Endothelial cell of umbilical vein (primary cell): ENCODE data around the gene SRBD1. TPM values are rescaled to one million over a fixed set of nuclear protein-coding genes. Genes with fewer than 3 reads are reported as not detected.

Source experiments
- BruUV-seq: library from RNA; stranded (reverse); fragments of 400-500 nt; replicated peaks from 2 replicates; lab custom pipeline; 2021; lab: Mats Ljungman, UMichigan
- CTCF ChIA-PET: fragments of 300-600, 350-600 bp; sonication (Branson Sonifier 250); formaldehyde crosslinking; loops from one replicate; lab custom pipeline; 2021; ENCODE audit warnings: antibody characterized with exemption, inconsistent platforms; lab: Charles Lee
- POLR2A ChIA-PET: fragments of 300-600, 350-600 bp; sonication (Branson Sonifier 250); formaldehyde crosslinking; loops from one replicate; lab custom pipeline; 2021; ENCODE audit warnings: antibody characterized with exemption, inconsistent platforms; lab: Charles Lee
- DNase-seq: peaks from one replicate; pipeline ENCODE4 v3.0.0-alpha.2; 2011; ENCODE audit warnings: low read depth, low spot score
- FAIRE-seq: peaks from 2 replicates; lab custom pipeline; 2011; peaks lifted over from hg19 to GRCh38; lab: Jason Lieb, UNC
- H2AFZ ChIP-seq: 2 replicates; pipeline ENCODE4 v1.6.0; 2012; ENCODE audit warnings: low read depth, low read length, control low read depth, inconsistent platforms
- H3K27ac ChIP-seq: 2 replicates; pipeline ENCODE4 v1.5.1; 2011; ENCODE audit warnings: low read depth, mild to moderate bottlenecking, control low read depth, low read length, moderate library complexity; ENCODE audit not compliant: insufficient read depth
- H3K27me3 ChIP-seq, 2 experiments: 2 replicates each; pipeline versions ENCODE4 v1.6.0 to v1.6.1; 2011; ENCODE audit warnings: low read length in 2 of 2, mixed read lengths in 1 of 2; ENCODE audit not compliant: control insufficient read depth in 2 of 2, insufficient read depth in 2 of 2
- H3K36me3 ChIP-seq, 2 experiments: 2 replicates in 1 of 2; 3 replicates in 1 of 2; pipeline ENCODE4 v1.5.1; 2011; ENCODE audit warnings: low read length in 2 of 2, mild to moderate bottlenecking in 1 of 2, moderate library complexity in 1 of 2; ENCODE audit not compliant: control insufficient read depth in 2 of 2, insufficient read depth in 2 of 2; ENCODE audit errors: extremely low read depth in 1 of 2
- H3K4me1 ChIP-seq: 3 replicates; pipeline ENCODE4 v1.5.1; 2011; ENCODE audit warnings: mild to moderate bottlenecking, low read length; ENCODE audit not compliant: control insufficient read depth, insufficient read depth; ENCODE audit errors: extremely low read depth
- H3K4me2 ChIP-seq: 2 replicates; pipeline ENCODE4 v1.6.1; 2011; ENCODE audit warnings: low read length, control low read depth, mixed read lengths; ENCODE audit not compliant: insufficient read depth
- H3K4me3 ChIP-seq, 3 experiments: fragments of 200-600 bp in 1 of 3; sonication (generic), shearing (Covaris generic) in 1 of 3; replicated peaks in 1 of 3; 2 replicates each; pipeline ENCODE4 v1.5.1; 2011 to 2016; ENCODE audit warnings: control low read depth in 3 of 3, low read length in 3 of 3, mild to moderate bottlenecking in 2 of 3, inconsistent platforms in 1 of 3, low read depth in 1 of 3, moderate library complexity in 1 of 3; ENCODE audit not compliant: insufficient read depth in 1 of 3
- H3K79me2 ChIP-seq: 2 replicates; pipeline ENCODE4 v1.6.0; 2012; ENCODE audit warnings: low read length, inconsistent platforms; ENCODE audit not compliant: control insufficient read depth, insufficient read depth
- H3K9ac ChIP-seq: replicated peaks from 2 replicates; pipeline ENCODE3; 2011; ENCODE audit warnings: low read length, control low read depth; ENCODE audit not compliant: insufficient read depth; ENCODE audit errors: extremely low read depth
- H3K9me1 ChIP-seq: replicated peaks from 3 replicates; pipeline ENCODE4 v1.6.0; 2011; ENCODE audit warnings: mild to moderate bottlenecking, low read length; ENCODE audit not compliant: control insufficient read depth, insufficient read depth; ENCODE audit errors: extremely low read depth
- H3K9me3 ChIP-seq: replicated peaks from 2 replicates; pipeline ENCODE4 v1.5.1; 2012; ENCODE audit warnings: low read length, inconsistent platforms; ENCODE audit not compliant: control insufficient read depth, insufficient read depth
- H4K20me1 ChIP-seq: replicated peaks from 2 replicates; pipeline ENCODE3; 2011; ENCODE audit warnings: mild to moderate bottlenecking, low read length; ENCODE audit not compliant: control insufficient read depth, insufficient read depth; ENCODE audit errors: extremely low read depth
- CTCF ChIP-seq, 2 donors: IDR thresholded peaks; 1 replicate in 1 of 2; 2 replicates in 1 of 2; pipeline ENCODE4 v1.5.1; 2011; ENCODE audit warnings: low read length in 2 of 2, mild to moderate bottlenecking in 2 of 2, moderate library complexity in 2 of 2, control low read depth in 1 of 2, inconsistent platforms in 1 of 2, low read depth in 1 of 2; ENCODE audit not compliant: insufficient read depth in 1 of 2; ENCODE audit errors: extremely low read depth in 1 of 2
- EZH2 ChIP-seq: IDR thresholded peaks from 2 replicates; pipeline ENCODE4 v1.6.1; 2012; ENCODE audit warnings: borderline replicate concordance, low read depth, mild to moderate bottlenecking, moderate library complexity, low read length, inconsistent platforms; ENCODE audit not compliant: severe bottlenecking
- FOS ChIP-seq: IDR thresholded peaks from 2 replicates; pipeline ENCODE4 v1.6.1; 2011; ENCODE audit warnings: mild to moderate bottlenecking, low read length, moderate library complexity, borderline replicate concordance; ENCODE audit not compliant: insufficient read depth
- GATA2 ChIP-seq: IDR thresholded peaks from 2 replicates; pipeline ENCODE4 v1.7.0; 2011; ENCODE audit warnings: low read depth, mild to moderate bottlenecking, moderate library complexity, mixed read lengths, low read length; ENCODE audit not compliant: insufficient read length, insufficient read depth
- JUN ChIP-seq: IDR thresholded peaks from 2 replicates; pipeline ENCODE4 v1.6.1; 2011; ENCODE audit warnings: borderline replicate concordance, low read depth; ENCODE audit not compliant: insufficient read length, insufficient read depth
- MYC ChIP-seq: IDR thresholded peaks from one replicate; pipeline ENCODE4 v1.6.1; 2011; ENCODE audit warnings: mild to moderate bottlenecking, low read depth, low read length
- POLR2A ChIP-seq: IDR thresholded peaks from 2 replicates; pipeline ENCODE4 v1.6.1; 2012; ENCODE audit warnings: low read depth, mild to moderate bottlenecking, control low read depth, low read length
- POLR2AphosphoS5 ChIP-seq: IDR thresholded peaks from 2 replicates; pipeline ENCODE4 v1.6.1; 2012; ENCODE audit warnings: low read depth, mild to moderate bottlenecking, control low read depth, low read length, moderate library complexity; ENCODE audit not compliant: insufficient read depth
- dilution Hi-C: fragments of 300-500 bp; cut with MboI; formaldehyde crosslinking; loops from one replicate; pipeline ENCODE4 v1.15.0; 2019; ENCODE audit warnings: low sequenced_read_pairs; ENCODE audit not compliant: extremely low pct_ligation_motif_present
- intact Hi-C: fragments of 100-400 bp; cut with micrococcal nuclease; formaldehyde crosslinking; loops from one replicate; pipeline ENCODE4 v1.10.0; 2022
- polyA plus RNA-seq, 4 experiments: library from polyadenylated mRNA; depleted of rRNA in 3 of 4; stranded (reverse) in 3 of 4; unstranded in 1 of 4; fragments of >200 nt; gene quantifications; 2 replicates each; pipeline versions ENCODE4 v1.2.1 to v1.2.3, GENCODE V29; 2011 to 2012; ENCODE audit warnings: missing spikeins in 1 of 4
- total RNA-seq: library from RNA; stranded (reverse); gene quantifications from 2 replicates; pipeline ENCODE4 v1.2.3, GENCODE V29; 2021
- TF ChIP-seq, protein P1 (sequence below): IDR thresholded peaks from 2 replicates; pipeline ENCODE4 v1.6.1; 2011; ENCODE audit not compliant: insufficient read depth, insufficient read length

The SRBD1 gene
- total and polyA plus RNA-seq, 2 donors (not counting 3 experiments of a cell fraction or from before 2014, with no cell fraction given): 3.7 to 12.5 TPM

GRCh38 chr2:45533771-45534170 lies 77.3 kb downstream of the SRBD1 start:
- ChIA-PET POLR2A (no interaction called here), CTCF (no interaction called here)
- dilution Hi-C loops: no loop called here
- Histone ChIP-seq H3K79me2 (no peaks in the 10 kb centered on the region), H3K4me3 (no peak overlapping the region), H3K9me1 (no peaks in the 10 kb centered on the region), H3K9ac (no peak overlapping the region), H3K36me3 (no peaks in the 10 kb centered on the region), H3K4me1 (no peaks in the 10 kb centered on the region), H4K20me1 (no peaks in the 10 kb centered on the region), H3K27ac (no peak overlapping the region), H3K27me3 (no peaks in the 10 kb centered on the region), H3K4me2 (no peak overlapping the region), H3K9me3 (no peaks in the 10 kb centered on the region), H2AFZ (no peak overlapping the region)
- no peak for FAIRE-seq
- TF ChIP-seq JUN: no peak
- TF ChIP-seq POLR2A: no peak
- no peak for TF ChIP-seq EZH2
- no peak for TF ChIP-seq POLR2AphosphoS5
- TF ChIP-seq FOS: no peak
- TF ChIP-seq, protein P1, sequence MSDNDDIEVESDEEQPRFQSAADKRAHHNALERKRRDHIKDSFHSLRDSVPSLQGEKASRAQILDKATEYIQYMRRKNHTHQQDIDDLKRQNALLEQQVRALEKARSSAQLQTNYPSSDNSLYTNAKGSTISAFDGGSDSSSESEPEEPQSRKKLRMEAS: no peak
- no peak for TF ChIP-seq GATA2
- TF ChIP-seq MYC: no peak
- intact Hi-C loops: no loop called here
- BruUV-seq: no TSS peak
- DNase-seq: no peak

DNA sequence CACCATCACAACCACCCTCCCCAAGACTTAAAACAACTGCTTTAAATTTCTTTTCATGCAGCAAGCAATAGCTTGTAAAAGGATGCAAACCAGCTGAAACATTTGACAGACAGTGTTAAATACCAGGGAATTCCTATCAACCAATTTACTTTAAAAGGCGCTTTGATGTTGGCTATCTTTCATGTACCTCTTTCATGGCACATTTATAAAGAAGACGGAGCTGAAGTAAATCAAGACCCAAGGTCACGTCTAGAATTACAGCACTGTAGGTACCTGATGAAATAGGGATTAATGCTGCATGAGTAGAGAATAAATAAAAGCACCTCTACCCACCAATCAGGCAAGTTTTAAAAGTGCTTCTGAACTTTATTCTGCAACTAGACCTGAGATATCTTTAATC lies 78.9 kb downstream of the SRBD1 start:
- FAIRE-seq: no peak
- TF ChIP-seq, protein P1: no peak
- TF ChIP-seq GATA2 (no peak), MYC (no peak), EZH2 (no peak), POLR2A (no peak), JUN (no peak), CTCF (IDR thresholded peaks at IDR 0.05; ENCODE audit: extremely low read depth in 1 of 2, insufficient read depth in 1 of 2, low read depth in 1 of 2, low read length in 2 of 2) (no peak), POLR2AphosphoS5 (no peak)

More for the DNA sequence above, 78.9 kb downstream of the SRBD1 start:
- intact Hi-C loops (no loop called here), dilution Hi-C loops (no loop called here)
- Histone ChIP-seq H4K20me1 (no peaks in the 10 kb centered on the region), H3K36me3 (no peaks in the 10 kb centered on the region), H3K4me2 (no peak overlapping the region), H3K27ac (no peak overlapping the region), H3K4me3 (no peak overlapping the region), H3K9ac (no peak overlapping the region), H3K4me1 (no peaks in the 10 kb centered on the region), H3K9me3 (no peaks in the 10 kb centered on the region), H3K79me2 (no peaks in the 10 kb centered on the region), H3K27me3 (no peaks in the 10 kb centered on the region), H2AFZ (no peak overlapping the region), H3K9me1 (no peaks in the 10 kb centered on the region)
- POLR2A ChIA-PET: no interaction called here
- DNase-seq: no peak
- CTCF ChIA-PET: no interaction called here
- BruUV-seq: no TSS peak
